PC-3 (cell line): ENCODE measurements around the gene MALRD1.

ENCODE experiments used
- CTCF ChIP-seq: fragments of 300-600 bp; sonication (generic); conservative IDR thresholded peaks from 2 replicates; pipeline ENCODE4 v1.5.1; 2017; ENCODE audit warnings: antibody characterized with exemption, low read depth, mild to moderate bottlenecking, low read length
- EZH2 ChIP-seq: fragments of 300-600 bp; sonication (generic); IDR thresholded peaks from one replicate; pipeline ENCODE4 v1.6.1; 2017; ENCODE audit warnings: antibody characterized with exemption, mild to moderate bottlenecking, low read length; ENCODE audit not compliant: unreplicated experiment
- EZH2phosphoT487 ChIP-seq: fragments of 300-600 bp; sonication (generic); IDR thresholded peaks from 2 replicates; pipeline ENCODE4 v1.6.1; 2018; ENCODE audit warnings: mild to moderate bottlenecking, antibody characterized with exemption, low read length, borderline replicate concordance

DNA sequence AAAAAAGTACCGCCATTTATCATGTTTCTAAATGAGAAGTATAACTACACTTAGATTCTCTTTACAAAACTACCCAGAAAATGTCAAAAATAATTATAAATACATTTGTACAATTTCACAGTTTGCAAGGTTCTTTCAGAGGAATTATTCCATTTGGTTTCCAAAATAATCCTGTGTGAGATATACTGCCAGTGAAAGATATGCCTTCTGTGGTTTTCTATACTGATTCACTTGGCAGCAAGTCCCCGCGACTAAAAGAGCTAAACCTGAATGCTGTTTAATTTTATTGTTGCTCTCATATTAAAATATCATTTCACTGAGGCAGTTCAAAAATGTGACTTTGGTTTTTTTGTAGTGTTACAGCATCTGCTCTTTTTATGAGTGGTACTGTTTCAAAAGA is 402.8 kb downstream of the MALRD1 start:
- TF ChIP-seq CTCF (no peak), EZH2 (no peak), EZH2phosphoT487 (no peak)
